K562 (cell line): Measurements from ENCODE around the gene HCST.

ENCODE experiments used
- CHD1 ChIP-seq: fragments of 200-600 bp; sonication (generic); IDR thresholded peaks from one replicate; pipeline ENCODE4 v1.6.1; 2012; ENCODE audit warnings: mild to moderate bottlenecking, moderate library complexity, low read length, inconsistent platforms
- IRF1 ChIP-seq: sonication (generic); formaldehyde crosslinking; IDR thresholded peaks from 2 replicates; pipeline ENCODE4 v1.8.0; 2022; ENCODE audit warnings: missing genetic modification reagents, mild to moderate bottlenecking, borderline replicate concordance
- NFE2L1 ChIP-seq: fragments of 450-650 bp; IDR thresholded peaks from 2 replicates; pipeline ENCODE4 v1.6.1; 2016; ENCODE audit warnings: missing genetic modification characterization, low read depth, mild to moderate bottlenecking, missing compliant biosample characterization, moderate library complexity, borderline replicate concordance
- NR2C1 ChIP-seq, 2 experiments: fragments of 450-650 bp; IDR thresholded peaks; 2 replicates each; pipeline ENCODE4 v1.6.1; 2017; ENCODE audit warnings: mild to moderate bottlenecking in 2 of 2, antibody characterized with exemption in 1 of 2, inconsistent platforms in 1 of 2, missing compliant biosample characterization in 1 of 2, missing genetic modification characterization in 1 of 2
- SMAD3 ChIP-seq: fragments of 450-650 bp; formaldehyde crosslinking; conservative IDR thresholded peaks from 2 replicates; pipeline ENCODE4 v1.4.0; 2020; ENCODE audit warnings: mild to moderate bottlenecking
- ZNF584 ChIP-seq: fragments of 200-800 bp; sonication (Bioruptor generic); IDR thresholded peaks from 2 replicates; pipeline ENCODE4 v1.6.1; 2016; ENCODE audit warnings: low read depth, mild to moderate bottlenecking, missing genetic modification characterization, missing compliant biosample characterization
- TF ChIP-seq, protein P1 (sequence below), 3 experiments: IDR thresholded peaks in 2 of 3; conservative IDR thresholded peaks in 1 of 3; 2 replicates each; pipeline ENCODE4 v1.5.1; 2011 to 2012; ENCODE audit warnings: low read length in 3 of 3, mild to moderate bottlenecking in 3 of 3, control low read depth in 2 of 3, improper control_type of control experiment in 1 of 3, inconsistent platforms in 1 of 3, low read depth in 1 of 3, mixed read lengths in 1 of 3, moderate library complexity in 1 of 3; ENCODE audit not compliant: insufficient read depth in 2 of 3

DNA sequence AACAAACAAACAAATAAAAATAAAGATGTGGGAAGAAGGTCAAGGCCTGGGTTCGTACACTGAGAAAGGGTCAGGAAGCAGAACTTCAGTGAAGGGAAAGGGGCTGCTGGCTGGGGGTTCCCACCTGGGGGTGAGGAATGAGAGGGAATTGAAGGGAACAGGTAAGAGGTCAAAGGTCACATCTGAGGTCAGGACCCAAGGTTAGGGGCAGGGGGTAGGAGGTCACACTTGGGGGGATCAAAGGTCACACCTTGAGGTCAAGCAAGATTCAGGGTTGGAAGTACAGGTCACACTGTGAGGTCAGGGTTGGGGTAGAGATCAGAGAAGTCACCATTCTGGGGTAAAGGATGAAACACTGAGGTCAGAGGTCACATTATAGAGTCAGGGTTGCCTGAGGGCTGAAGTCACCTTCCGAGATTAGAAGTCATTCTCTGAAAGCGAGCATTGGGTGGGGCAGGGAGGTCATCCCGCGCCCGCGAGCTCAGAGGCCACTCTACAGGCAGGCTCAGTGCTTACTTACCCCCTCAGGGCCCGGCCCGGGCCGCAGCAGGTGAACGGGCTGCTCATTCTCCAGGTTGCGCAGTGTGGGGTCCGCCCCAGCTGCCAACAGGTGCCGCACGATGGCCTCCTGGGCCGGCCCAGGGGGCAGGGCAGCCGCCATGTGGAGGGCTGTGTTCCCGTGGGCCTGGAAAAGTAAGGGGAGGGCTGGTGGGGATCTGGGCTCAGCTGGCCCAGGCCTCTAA lies 12.8 kb upstream of the HCST start:
- no peak for TF ChIP-seq ZNF584 (CRISPR knock-in tag)
- no peak for TF ChIP-seq NFE2L1 (tag)
- TF ChIP-seq IRF1 (CRISPR knock-in tag): no peak
- no peak for TF ChIP-seq SMAD3 (CRISPR knock-in tag)
- TF ChIP-seq CHD1: no peak
- TF ChIP-seq NR2C1 (IDR thresholded peaks at IDR 0.05): peak; percentile 93
- TF ChIP-seq NR2C1 (tag; IDR thresholded peaks at IDR 0.05): peak; percentile 92
- TF ChIP-seq, protein P1, sequence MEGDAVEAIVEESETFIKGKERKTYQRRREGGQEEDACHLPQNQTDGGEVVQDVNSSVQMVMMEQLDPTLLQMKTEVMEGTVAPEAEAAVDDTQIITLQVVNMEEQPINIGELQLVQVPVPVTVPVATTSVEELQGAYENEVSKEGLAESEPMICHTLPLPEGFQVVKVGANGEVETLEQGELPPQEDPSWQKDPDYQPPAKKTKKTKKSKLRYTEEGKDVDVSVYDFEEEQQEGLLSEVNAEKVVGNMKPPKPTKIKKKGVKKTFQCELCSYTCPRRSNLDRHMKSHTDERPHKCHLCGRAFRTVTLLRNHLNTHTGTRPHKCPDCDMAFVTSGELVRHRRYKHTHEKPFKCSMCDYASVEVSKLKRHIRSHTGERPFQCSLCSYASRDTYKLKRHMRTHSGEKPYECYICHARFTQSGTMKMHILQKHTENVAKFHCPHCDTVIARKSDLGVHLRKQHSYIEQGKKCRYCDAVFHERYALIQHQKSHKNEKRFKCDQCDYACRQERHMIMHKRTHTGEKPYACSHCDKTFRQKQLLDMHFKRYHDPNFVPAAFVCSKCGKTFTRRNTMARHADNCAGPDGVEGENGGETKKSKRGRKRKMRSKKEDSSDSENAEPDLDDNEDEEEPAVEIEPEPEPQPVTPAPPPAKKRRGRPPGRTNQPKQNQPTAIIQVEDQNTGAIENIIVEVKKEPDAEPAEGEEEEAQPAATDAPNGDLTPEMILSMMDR (IDR thresholded peaks at IDR 0.05 in 2 of 3, conservative IDR thresholded peaks at IDR 0.05 in 1 of 3; ENCODE audit: insufficient read depth in 2 of 3, low read depth in 1 of 3, low read length in 3 of 3): no peak
